KOPT-K1 (cell line): ENCODE results near the gene FAAH.
"Not testable (repeated sequence)": the region's sequence is repeated elsewhere in the genome, so short reads cannot be mapped to it uniquely, and the experiment has no call there.

Experiments
- H3K27ac ChIP-seq: fragments of 200-600 bp; sonication (generic); 2 replicates; pipeline ENCODE4 v1.5.1; 2016; ENCODE audit warnings: antibody characterized with exemption, mild to moderate bottlenecking, low read depth, low read length; ENCODE audit not compliant: poor library complexity, severe bottlenecking
- H3K36me3 ChIP-seq: fragments of 200-600 bp; sonication (generic); 2 replicates; pipeline ENCODE4 v1.5.1; 2017; ENCODE audit warnings: antibody characterized with exemption, mild to moderate bottlenecking, low read length, moderate library complexity; ENCODE audit not compliant: insufficient read depth
- H3K9me3 ChIP-seq: fragments of 200-600 bp; sonication (generic); 2 replicates; pipeline ENCODE4 v1.5.1; 2017; ENCODE audit warnings: antibody characterized with exemption, low read length, mild to moderate bottlenecking; ENCODE audit not compliant: insufficient read depth, poor library complexity, severe bottlenecking

The FAAH gene

GRCh38 chr1:46394108-46394871 lies at the start of gene FAAH:
Gene FAAH, plus strand, starts transcription at chr1:46394317. Its CDS starts 32 bp downstream, at chr1:46394349.
- peak within 1 kb of the TSS; percentile 57 for H3K27ac ChIP-seq
- no peaks in the 10 kb centered on the region for H3K36me3 ChIP-seq
- H3K9me3 ChIP-seq = peaks cover 15% of the 10 kb centered on the region

- Histone ChIP-seq H3K9me3 (no peaks in the 10 kb centered on the region), H3K36me3 (peaks cover 70% of the 10 kb centered on the region), H3K27ac (no peak overlapping the region)
These were observed 49.6 kb upstream of the FAAH start for GRCh38 chr1:46344481-46344880.

GRCh38 chr1:46345281-46345680 lies 48.8 kb upstream of the FAAH start:
- Histone ChIP-seq H3K9me3 (no peaks in the 10 kb centered on the region), H3K27ac (no peak overlapping the region), H3K36me3 (peaks cover 78% of the 10 kb centered on the region)

- Histone ChIP-seq H3K27ac (no peak overlapping the region), H3K9me3 (no peaks in the 10 kb centered on the region), H3K36me3 (peaks cover 95% of the 10 kb centered on the region)
These were observed 41.8 kb upstream of the FAAH start for GRCh38 chr1:46352363-46352762.

DNA sequence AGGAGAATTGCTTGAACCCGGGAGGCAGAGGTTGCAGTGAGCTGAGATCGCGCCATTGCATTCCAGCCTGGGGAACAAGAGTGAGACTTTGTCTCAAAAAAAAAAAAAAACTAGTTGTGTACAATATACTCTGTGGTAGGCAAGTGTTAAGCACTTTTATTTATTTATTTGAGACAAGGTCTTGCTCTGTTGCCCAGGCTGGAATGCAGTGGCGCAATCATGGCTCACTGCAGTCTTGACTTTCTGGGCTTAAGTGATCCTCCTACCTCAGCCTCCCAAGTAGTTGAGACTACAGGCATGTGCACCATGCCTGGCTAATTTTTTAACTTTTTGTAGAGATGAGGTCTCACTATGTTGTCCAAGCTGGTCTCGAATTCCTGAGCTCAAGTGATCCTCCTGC lies 38.2 kb upstream of the FAAH start:
- peaks cover 87% of the 10 kb centered on the region for H3K36me3 ChIP-seq
- not testable (repeated sequence) for H3K27ac ChIP-seq, H3K9me3 ChIP-seq

- peaks cover 89% of the 10 kb centered on the region for H3K36me3 ChIP-seq
- H3K9me3 ChIP-seq = no peaks in the 10 kb centered on the region
- H3K27ac ChIP-seq = no peak overlapping the region
These were observed 32.0 kb upstream of the FAAH start for GRCh38 chr1:46362158-46362557.

DNA sequence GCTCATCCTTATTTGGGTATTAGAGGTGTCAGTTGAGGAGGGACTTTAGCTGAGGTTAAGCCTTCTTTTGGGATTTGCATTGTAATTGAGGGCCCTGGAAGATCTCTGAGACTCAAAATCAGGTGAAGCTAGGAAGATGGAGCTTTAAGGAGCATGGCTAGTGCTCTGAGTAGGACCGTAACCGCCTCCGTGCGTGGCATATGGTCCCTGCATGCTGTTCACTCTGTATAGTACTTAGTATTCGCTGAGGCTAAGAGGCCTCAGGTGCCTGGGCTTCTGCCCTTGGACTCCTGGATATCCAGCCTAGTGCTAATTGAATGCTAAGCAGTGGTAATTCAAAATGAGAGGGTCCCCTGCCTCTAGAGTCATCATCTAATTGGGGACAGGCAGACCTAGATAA lies 31.0 kb upstream of the FAAH start:
- H3K36me3 ChIP-seq = peaks cover 90% of the 10 kb centered on the region
- no peak overlapping the region for H3K27ac ChIP-seq
- no peaks in the 10 kb centered on the region for H3K9me3 ChIP-seq

GRCh38 chr1:46364612-46365011 lies 29.5 kb upstream of the FAAH start:
- H3K9me3 ChIP-seq = no peaks in the 10 kb centered on the region
- H3K36me3 ChIP-seq = peaks cover 91% of the 10 kb centered on the region
- H3K27ac ChIP-seq = no peak overlapping the region

GRCh38 chr1:46365796-46366195 lies 28.3 kb upstream of the FAAH start:
- not testable (repeated sequence) for H3K27ac ChIP-seq, H3K9me3 ChIP-seq
- H3K36me3 ChIP-seq = peaks cover 86% of the 10 kb centered on the region

- H3K36me3 ChIP-seq = peaks cover 73% of the 10 kb centered on the region
- no peak overlapping the region for H3K27ac ChIP-seq
- H3K9me3 ChIP-seq = no peaks in the 10 kb centered on the region
These were observed 27.0 kb upstream of the FAAH start for GRCh38 chr1:46367072-46367471.

GRCh38 chr1:46367701-46368100 lies 26.4 kb upstream of the FAAH start:
- H3K9me3 ChIP-seq, H3K27ac ChIP-seq: not testable (repeated sequence)
- H3K36me3 ChIP-seq = peaks cover 67% of the 10 kb centered on the region

DNA sequence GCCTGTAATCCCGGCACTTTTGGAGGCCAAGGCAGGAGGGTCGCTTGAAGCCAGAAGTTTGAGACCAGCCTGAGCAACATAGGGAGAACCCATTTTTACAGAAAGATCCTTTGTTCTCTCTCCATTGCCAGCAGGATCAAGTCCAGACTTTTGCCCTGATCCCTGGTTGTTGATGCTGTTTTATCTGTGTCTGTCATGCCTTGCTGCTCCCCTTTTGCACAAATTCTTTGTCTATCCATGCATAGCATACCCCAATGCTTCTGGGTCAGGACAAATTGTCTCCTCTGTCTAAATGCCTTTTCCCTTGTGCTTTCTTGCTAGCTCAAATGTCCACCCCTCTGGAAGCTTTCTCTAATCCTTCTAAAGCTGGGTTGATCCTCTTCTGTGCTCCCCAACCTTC lies 25.3 kb upstream of the FAAH start:
- H3K36me3 ChIP-seq = peaks cover 57% of the 10 kb centered on the region

DNA sequence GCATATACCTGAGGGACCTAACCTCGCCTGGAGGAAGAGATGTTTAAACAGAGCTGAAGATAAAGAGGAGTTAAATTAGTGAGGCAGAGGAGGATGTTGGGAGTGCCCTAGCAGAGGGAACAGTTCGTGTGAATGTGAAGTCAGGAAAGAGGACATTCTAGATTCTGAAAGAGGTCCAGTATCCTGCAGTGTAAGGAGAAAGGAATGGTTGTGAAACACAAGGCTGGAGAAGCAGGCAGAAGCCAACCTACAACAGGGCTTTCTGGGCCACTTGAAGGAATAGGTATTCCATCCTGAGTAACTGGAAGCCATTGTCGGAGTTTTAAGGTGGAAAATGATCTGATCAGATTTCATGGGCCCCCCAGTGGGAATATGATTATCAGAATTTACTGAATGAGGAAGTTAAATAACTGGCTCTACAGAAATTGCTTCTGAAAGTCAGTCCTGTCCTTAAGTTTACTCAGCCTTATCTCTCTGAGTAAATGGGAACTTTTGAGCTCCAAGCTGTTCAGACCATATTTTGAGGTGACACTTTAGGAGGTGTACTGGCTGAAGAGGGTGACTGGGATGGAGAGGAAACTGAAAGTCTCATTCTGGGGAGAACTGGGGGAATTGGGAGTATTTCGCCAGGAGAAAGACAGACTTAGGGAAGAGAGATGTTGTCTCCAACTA lies 24.4 kb upstream of the FAAH start:
- peaks cover 49% of the 10 kb centered on the region for H3K36me3 ChIP-seq
- H3K27ac ChIP-seq = no peak overlapping the region
- no peaks in the 10 kb centered on the region for H3K9me3 ChIP-seq

More for the DNA sequence above, 25.3 kb upstream of the FAAH start:
- Histone ChIP-seq H3K27ac (no peak overlapping the region), H3K9me3 (no peaks in the 10 kb centered on the region)

- Histone ChIP-seq H3K9me3 (no peaks in the 10 kb centered on the region), H3K27ac (no peak overlapping the region), H3K36me3 (peaks cover 43% of the 10 kb centered on the region)
These were observed 23.9 kb upstream of the FAAH start for GRCh38 chr1:46370214-46370633.

GRCh38 chr1:46372431-46372830 lies 21.7 kb upstream of the FAAH start:
- no peaks in the 10 kb centered on the region for H3K9me3 ChIP-seq
- H3K27ac ChIP-seq = no peak overlapping the region
- peaks cover 23% of the 10 kb centered on the region for H3K36me3 ChIP-seq

GRCh38 chr1:46379996-46380395 lies 14.1 kb upstream of the FAAH start:
- no peaks in the 10 kb centered on the region for H3K36me3 ChIP-seq
- peaks cover 5% of the 10 kb centered on the region for H3K9me3 ChIP-seq
- H3K27ac ChIP-seq = no peak overlapping the region
